HepG2 (cell line): Measurements from ENCODE around the gene CACNB4. TPM values are rescaled to one million over a fixed set of nuclear protein-coding genes. Genes with fewer than 3 reads are reported as not detected.
A peak's percentile ranks its signal among the peaks of the same experiment; 100 is the strongest.

Experiments
- ARID3A ChIP-seq: IDR thresholded peaks from 2 replicates; pipeline ENCODE4 v1.6.1; 2012; ENCODE audit warnings: low read depth, low read length, improper control_type of control experiment
- ARNT2 ChIP-seq: sonication (generic); formaldehyde crosslinking; IDR thresholded peaks from 2 replicates; pipeline ENCODE4 v1.8.0; 2022; ENCODE audit warnings: mild to moderate bottlenecking, low read depth, missing genetic modification reagents, moderate library complexity
- HMGXB4 ChIP-seq, 2 experiments: sonication (generic) in 1 of 2; formaldehyde crosslinking in 1 of 2; IDR thresholded peaks; 2 replicates each; pipeline versions ENCODE4 v1.4.0 to v1.6.1; 2018 to 2020; ENCODE audit warnings: missing genetic modification reagents in 2 of 2, borderline replicate concordance in 1 of 2, low read depth in 1 of 2, mild to moderate bottlenecking in 1 of 2, missing biosample characterization in 1 of 2
- KDM2A ChIP-seq: sonication (generic); formaldehyde crosslinking; IDR thresholded peaks from 2 replicates; pipeline ENCODE4 v1.4.0; 2020; ENCODE audit warnings: low read depth, missing genetic modification reagents, borderline replicate concordance
- MIER2 ChIP-seq: IDR thresholded peaks from 2 replicates; pipeline ENCODE4 v1.6.1; 2016; ENCODE audit warnings: missing biosample characterization, missing genetic modification reagents
- PPARG ChIP-seq: conservative IDR thresholded peaks from 2 replicates; pipeline ENCODE4 v1.6.1; 2016; ENCODE audit warnings: missing biosample characterization, missing genetic modification reagents
- PRDM15 ChIP-seq: sonication (generic); formaldehyde crosslinking; IDR thresholded peaks from 2 replicates; pipeline ENCODE4 v1.4.0; 2020; ENCODE audit warnings: missing genetic modification reagents
- TBL1XR1 ChIP-seq: fragments of 150-350 bp; IDR thresholded peaks from 2 replicates; pipeline ENCODE4 v1.6.1; 2014; ENCODE audit warnings: borderline replicate concordance, low read length; ENCODE audit not compliant: partially characterized antibody
- ZNF263 ChIP-seq: sonication (generic); formaldehyde crosslinking; IDR thresholded peaks from 2 replicates; pipeline ENCODE4 v1.4.0; 2020; ENCODE audit warnings: missing genetic modification reagents
- ZNF446 ChIP-seq: sonication (generic); formaldehyde crosslinking; IDR thresholded peaks from 2 replicates; pipeline ENCODE4 v1.5.0; 2020; ENCODE audit warnings: mild to moderate bottlenecking, missing genetic modification reagents
- ZNF468 ChIP-seq: sonication (generic); formaldehyde crosslinking; IDR thresholded peaks from 2 replicates; pipeline ENCODE4 v1.8.0; 2022; ENCODE audit warnings: mild to moderate bottlenecking, moderate library complexity, missing genetic modification reagents
- ZNF598 ChIP-seq: sonication (generic); formaldehyde crosslinking; IDR thresholded peaks from 2 replicates; pipeline ENCODE4 v1.5.1; 2020; ENCODE audit warnings: mild to moderate bottlenecking, missing genetic modification reagents, borderline replicate concordance
- ZNF768 ChIP-seq: sonication (generic); formaldehyde crosslinking; IDR thresholded peaks from 2 replicates; pipeline ENCODE4 v1.4.0; 2020; ENCODE audit warnings: missing genetic modification reagents
- polyA plus RNA-seq, 8 experiments: library from polyadenylated mRNA; depleted of rRNA in 3 of 8; stranded (reverse) in 7 of 8; unstranded in 1 of 8; fragments of >200 nt; fragmentation: Illumina TruSeq in 4 of 8; extraction: Trizol in 4 of 8; gene quantifications; 2 replicates each; pipeline versions ENCODE4 v1.2.1 to v1.2.3, GENCODE V29; 2011 to 2016; ENCODE audit warnings: low read depth in 4 of 8, missing spikeins in 1 of 8, mixed read lengths in 1 of 8; ENCODE audit not compliant: insufficient read depth in 1 of 8
- total RNA-seq, 5 experiments: library from RNA; depleted of rRNA; stranded (reverse); fragments of >200 nt; fragmentation: Illumina TruSeq; extraction: Trizol; gene quantifications; 2 replicates each; pipeline ENCODE4 v1.2.3, GENCODE V29; 2016; ENCODE audit warnings: low read depth in 1 of 5
- TF ChIP-seq, protein P1 (sequence below): sonication (generic); formaldehyde crosslinking; IDR thresholded peaks from 2 replicates; pipeline ENCODE4 v1.5.0; 2020; ENCODE audit warnings: missing genetic modification reagents
- TF ChIP-seq, protein P2 (sequence below): IDR thresholded peaks from 2 replicates; pipeline ENCODE4 v1.4.0; 2020; ENCODE audit warnings: mild to moderate bottlenecking, missing genetic modification reagents

The CACNB4 gene
- total and polyA plus RNA-seq, 2 of the 13 experiments (the other 11 are each of a cell fraction or from before 2014, with no cell fraction given), result 5.1 to 14.3 TPM

- TF ChIP-seq ZNF768 (CRISPR knock-in tag), result peak; percentile 24; the same call in 1 of the 2 replicates
- no peak for TF ChIP-seq ZNF468 (CRISPR knock-in tag)
- no peak for TF ChIP-seq ZNF446 (CRISPR knock-in tag)
- TF ChIP-seq, protein P1, sequence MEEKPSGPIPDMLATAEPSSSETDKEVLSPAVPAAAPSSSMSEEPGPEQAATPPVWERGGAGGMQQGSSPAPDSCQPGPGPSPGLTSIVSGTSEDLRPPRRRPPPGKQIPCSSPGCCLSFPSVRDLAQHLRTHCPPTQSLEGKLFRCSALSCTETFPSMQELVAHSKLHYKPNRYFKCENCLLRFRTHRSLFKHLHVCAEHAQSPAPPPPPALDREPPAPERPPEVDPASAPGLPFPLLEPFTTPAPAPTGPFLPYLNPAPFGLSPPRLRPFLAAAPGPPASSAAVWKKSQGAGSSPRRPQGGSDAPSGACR (CRISPR knock-in tag), result no peak
- no peak for TF ChIP-seq PRDM15
- TF ChIP-seq TBL1XR1, result no peak
- TF ChIP-seq KDM2A (CRISPR knock-in tag), result peak; percentile 84
- TF ChIP-seq ZNF598, result peak; percentile 87
- peak; percentile 74; the same call in 1 of the 2 replicates for TF ChIP-seq MIER2 (CRISPR knock-in tag)
- 0 out of 2 replicates have a peak, but pooled peaks have one; percentile 16 for TF ChIP-seq ARID3A
- peak; percentile 56; the same call in 1 of the 2 replicates for TF ChIP-seq PPARG (CRISPR knock-in tag)
- TF ChIP-seq ZNF263 (CRISPR knock-in tag), result peak; percentile 51; the same call in 1 of the 2 replicates
- TF ChIP-seq HMGXB4 (CRISPR knock-in tag; IDR thresholded peaks at IDR 0.05; ENCODE audit: borderline replicate concordance in 1 of 2, low read depth in 1 of 2), result peak; percentile 85 to 93
- peak; percentile 76; the same call in 1 of the 2 replicates for TF ChIP-seq ARNT2 (CRISPR knock-in tag)
- TF ChIP-seq, protein P2, sequence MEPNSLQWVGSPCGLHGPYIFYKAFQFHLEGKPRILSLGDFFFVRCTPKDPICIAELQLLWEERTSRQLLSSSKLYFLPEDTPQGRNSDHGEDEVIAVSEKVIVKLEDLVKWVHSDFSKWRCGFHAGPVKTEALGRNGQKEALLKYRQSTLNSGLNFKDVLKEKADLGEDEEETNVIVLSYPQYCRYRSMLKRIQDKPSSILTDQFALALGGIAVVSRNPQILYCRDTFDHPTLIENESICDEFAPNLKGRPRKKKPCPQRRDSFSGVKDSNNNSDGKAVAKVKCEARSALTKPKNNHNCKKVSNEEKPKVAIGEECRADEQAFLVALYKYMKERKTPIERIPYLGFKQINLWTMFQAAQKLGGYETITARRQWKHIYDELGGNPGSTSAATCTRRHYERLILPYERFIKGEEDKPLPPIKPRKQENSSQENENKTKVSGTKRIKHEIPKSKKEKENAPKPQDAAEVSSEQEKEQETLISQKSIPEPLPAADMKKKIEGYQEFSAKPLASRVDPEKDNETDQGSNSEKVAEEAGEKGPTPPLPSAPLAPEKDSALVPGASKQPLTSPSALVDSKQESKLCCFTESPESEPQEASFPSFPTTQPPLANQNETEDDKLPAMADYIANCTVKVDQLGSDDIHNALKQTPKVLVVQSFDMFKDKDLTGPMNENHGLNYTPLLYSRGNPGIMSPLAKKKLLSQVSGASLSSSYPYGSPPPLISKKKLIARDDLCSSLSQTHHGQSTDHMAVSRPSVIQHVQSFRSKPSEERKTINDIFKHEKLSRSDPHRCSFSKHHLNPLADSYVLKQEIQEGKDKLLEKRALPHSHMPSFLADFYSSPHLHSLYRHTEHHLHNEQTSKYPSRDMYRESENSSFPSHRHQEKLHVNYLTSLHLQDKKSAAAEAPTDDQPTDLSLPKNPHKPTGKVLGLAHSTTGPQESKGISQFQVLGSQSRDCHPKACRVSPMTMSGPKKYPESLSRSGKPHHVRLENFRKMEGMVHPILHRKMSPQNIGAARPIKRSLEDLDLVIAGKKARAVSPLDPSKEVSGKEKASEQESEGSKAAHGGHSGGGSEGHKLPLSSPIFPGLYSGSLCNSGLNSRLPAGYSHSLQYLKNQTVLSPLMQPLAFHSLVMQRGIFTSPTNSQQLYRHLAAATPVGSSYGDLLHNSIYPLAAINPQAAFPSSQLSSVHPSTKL, result peak; percentile 74
These were observed 73.1 kb downstream of the CACNB4 start (continued) for GRCh38 chr2:152025678-152026287.
